OCI-LY7 (cell line): ENCODE data around the gene TMEM259. TPM values are rescaled to one million over a fixed set of nuclear protein-coding genes. Genes with fewer than 3 reads are reported as not detected.

Experiments
- BruUV-seq: library from RNA; stranded (reverse); fragments of 400-500 nt; replicated peaks from 2 replicates; lab custom pipeline; 2021; lab: Mats Ljungman, UMichigan
- CTCF ChIA-PET: fragments of 300-600 bp; sonication (Branson Sonifier 250); formaldehyde crosslinking; loops from one replicate; lab custom pipeline; 2022; ENCODE audit warnings: antibody characterized with exemption; ENCODE audit not compliant: unreplicated experiment; lab: Charles Lee
- POLR2A ChIA-PET: fragments of 300-600 bp; sonication (Branson Sonifier 250); formaldehyde crosslinking; loops from one replicate; lab custom pipeline; 2022; ENCODE audit warnings: antibody characterized with exemption; lab: Charles Lee
- DNase-seq: peaks from one replicate; pipeline ENCODE4 v3.0.0-alpha.2; 2015; ENCODE audit warnings: low spot score
- H2AFZ ChIP-seq: fragments of 200-600 bp; sonication (generic), shearing (Covaris generic); 2 replicates; pipeline ENCODE4 v1.6.1; 2014; ENCODE audit warnings: mild to moderate bottlenecking, antibody characterized with exemption, low read length, moderate library complexity
- H3K27ac ChIP-seq: fragments of 200-600 bp; sonication (generic); 2 replicates; pipeline ENCODE4 v1.5.1; 2014; ENCODE audit warnings: mixed run types, low read depth, mild to moderate bottlenecking, moderate library complexity, low read length, inconsistent platforms; ENCODE audit not compliant: poor library complexity, severe bottlenecking
- H3K36me3 ChIP-seq: fragments of 200-600 bp; sonication (generic); 2 replicates; pipeline ENCODE4 v1.6.1; 2014; ENCODE audit warnings: mild to moderate bottlenecking, antibody characterized with exemption, low read length, moderate library complexity, mixed read lengths; ENCODE audit not compliant: insufficient read depth
- H3K4me1 ChIP-seq: fragments of 200-600 bp; sonication (generic); 2 replicates; pipeline ENCODE4 v1.5.1; 2014; ENCODE audit warnings: mild to moderate bottlenecking, low read length; ENCODE audit not compliant: insufficient read depth, poor library complexity, severe bottlenecking
- H3K4me2 ChIP-seq: fragments of 200-600 bp; sonication (generic); 2 replicates; pipeline ENCODE4 v1.6.1; 2014; ENCODE audit warnings: mild to moderate bottlenecking, low read length
- H3K4me3 ChIP-seq: fragments of 200-600 bp; sonication (generic); 2 replicates; pipeline ENCODE4 v1.5.1; 2014; ENCODE audit warnings: mild to moderate bottlenecking, low read depth, low read length; ENCODE audit not compliant: poor library complexity, severe bottlenecking
- H3K79me2 ChIP-seq: fragments of 200-600 bp; sonication (generic); 2 replicates; pipeline ENCODE4 v1.6.1; 2016; ENCODE audit warnings: low read depth, mild to moderate bottlenecking, low read length, moderate library complexity, mixed read lengths; ENCODE audit not compliant: insufficient read depth
- H3K9me2 ChIP-seq: fragments of 200-600 bp; sonication (generic); 2 replicates; pipeline ENCODE4 v1.6.1; 2016; ENCODE audit warnings: mild to moderate bottlenecking, low read length, mixed read lengths; ENCODE audit not compliant: insufficient read depth
- H3K9me3 ChIP-seq: fragments of 200-600 bp; sonication (generic); 2 replicates; pipeline ENCODE4 v1.6.1; 2014; ENCODE audit warnings: mild to moderate bottlenecking, mixed run types, low read length, mixed read lengths
- H4K20me1 ChIP-seq: fragments of 200-600 bp; sonication (generic); 2 replicates; pipeline ENCODE4 v1.6.1; 2014; ENCODE audit warnings: mild to moderate bottlenecking, antibody characterized with exemption, low read length, moderate library complexity, mixed read lengths; ENCODE audit not compliant: insufficient read depth
- CTCF ChIP-seq: fragments of 200-600 bp; sonication (generic); conservative IDR thresholded peaks from 2 replicates; pipeline ENCODE4 v1.5.1; 2014; ENCODE audit warnings: mild to moderate bottlenecking, antibody characterized with exemption, low read length, moderate library complexity, mixed read lengths
- EZH2phosphoT487 ChIP-seq: fragments of 200-600 bp; sonication (generic); IDR thresholded peaks from 2 replicates; pipeline ENCODE4 v1.6.1; 2018; ENCODE audit warnings: low read depth, borderline replicate concordance, mild to moderate bottlenecking, mixed run types, antibody characterized with exemption, low read length, moderate library complexity, mixed read lengths
- intact Hi-C: fragments of 100-400 bp; cut with micrococcal nuclease; formaldehyde crosslinking; loops from one replicate; pipeline ENCODE4 v1.10.0; 2022; ENCODE audit not compliant: unreplicated experiment
- total RNA-seq, 2 experiments: library from RNA; depleted of rRNA in 1 of 2; stranded (reverse); fragments of >200 nt in 1 of 2; shearing (Covaris generic) in 1 of 2; gene quantifications; 2 replicates each; pipeline ENCODE4 v1.2.3, GENCODE V29; 2014 to 2022

TMEM259 gene
- total RNA-seq, 2 experiments from 2014 or later, result 169 to 195 TPM

- ChIA-PET POLR2A (interaction anchor here (0.6 kb wide), 1 partner anchor 28 kb away, joined by 3 read pairs; no protein-coding TSS in a partner anchor), CTCF (interaction anchor here (0.8 kb wide), 1 partner anchor 28 kb away, joined by 3 read pairs; no protein-coding TSS in a partner anchor)
- Histone ChIP-seq H3K9me2 (no peaks in the 10 kb centered on the region), H3K27ac (no peak overlapping the region), H3K4me3 (no peak overlapping the region), H3K79me2 (no peaks in the 10 kb centered on the region), H2AFZ (no peak overlapping the region), H3K4me1 (peaks cover 20% of the 10 kb centered on the region), H4K20me1 (no peaks in the 10 kb centered on the region), H3K36me3 (peaks cover 18% of the 10 kb centered on the region; the same call in 1 of the 2 replicates), H3K9me3 (no peaks in the 10 kb centered on the region), H3K4me2 (no peak overlapping the region)
- no peak for DNase-seq
- BruUV-seq, result no TSS peak
- no peak for TF ChIP-seq CTCF
- no peak for TF ChIP-seq EZH2phosphoT487
- intact Hi-C loops, result no loop called here
Observed at GRCh38 chr19:1046836-1047695, 26.1 kb upstream of the TMEM259 start.

- H3K9me2 ChIP-seq, result no peaks in the 10 kb centered on the region
- TF ChIP-seq EZH2phosphoT487 (no peak), CTCF (no peak)
- POLR2A ChIA-PET, result no interaction called here
- H2AFZ ChIP-seq, result no peak overlapping the region
- BruUV-seq, result no TSS peak
- no peak overlapping the region for H3K27ac ChIP-seq
- no peaks in the 10 kb centered on the region; the same call in 1 of the 2 replicates for H4K20me1 ChIP-seq
- intact Hi-C loops, result no loop called here
- H3K4me2 ChIP-seq, result no peak overlapping the region; the same call in 1 of the 2 replicates
- CTCF ChIA-PET, result no interaction called here
- H3K4me3 ChIP-seq, result no peak overlapping the region
- DNase-seq, result no peak
- H3K4me1 ChIP-seq, result peaks cover 27% of the 10 kb centered on the region
- peaks cover 18% of the 10 kb centered on the region; the same call in 1 of the 2 replicates for H3K36me3 ChIP-seq
- no peaks in the 10 kb centered on the region for H3K79me2 ChIP-seq
- no peaks in the 10 kb centered on the region for H3K9me3 ChIP-seq
Observed at GRCh38 chr19:1046117-1046626, 25.2 kb upstream of the TMEM259 start.

GRCh38 chr19:1045247-1045603, 24.3 kb upstream of the TMEM259 start:
- Histone ChIP-seq H3K9me2 (no peaks in the 10 kb centered on the region), H2AFZ (no peak overlapping the region), H3K9me3 (no peaks in the 10 kb centered on the region), H3K4me1 (peaks cover 29% of the 10 kb centered on the region), H3K36me3 (peaks cover 18% of the 10 kb centered on the region; the same call in 1 of the 2 replicates), H3K4me2 (no peak overlapping the region), H3K79me2 (0 out of 2 replicates have a peak, but pooled peaks cover 5% of the 10 kb centered on the region), H3K27ac (no peak overlapping the region), H3K4me3 (no peak overlapping the region), H4K20me1 (no peaks in the 10 kb centered on the region; the same call in 1 of the 2 replicates)
- no TSS peak for BruUV-seq
- POLR2A ChIA-PET, result no interaction called here
- TF ChIP-seq EZH2phosphoT487, result no peak
- CTCF ChIA-PET, result interaction anchor here (0.6 kb wide), 1 partner anchor 172 kb away, joined by 3 read pairs; no protein-coding TSS in a partner anchor
- intact Hi-C loops, result no loop called here
- peak; percentile 99 for DNase-seq
